ENCODE measurements around the gene VTI1A.

The VTI1A gene

DNA sequence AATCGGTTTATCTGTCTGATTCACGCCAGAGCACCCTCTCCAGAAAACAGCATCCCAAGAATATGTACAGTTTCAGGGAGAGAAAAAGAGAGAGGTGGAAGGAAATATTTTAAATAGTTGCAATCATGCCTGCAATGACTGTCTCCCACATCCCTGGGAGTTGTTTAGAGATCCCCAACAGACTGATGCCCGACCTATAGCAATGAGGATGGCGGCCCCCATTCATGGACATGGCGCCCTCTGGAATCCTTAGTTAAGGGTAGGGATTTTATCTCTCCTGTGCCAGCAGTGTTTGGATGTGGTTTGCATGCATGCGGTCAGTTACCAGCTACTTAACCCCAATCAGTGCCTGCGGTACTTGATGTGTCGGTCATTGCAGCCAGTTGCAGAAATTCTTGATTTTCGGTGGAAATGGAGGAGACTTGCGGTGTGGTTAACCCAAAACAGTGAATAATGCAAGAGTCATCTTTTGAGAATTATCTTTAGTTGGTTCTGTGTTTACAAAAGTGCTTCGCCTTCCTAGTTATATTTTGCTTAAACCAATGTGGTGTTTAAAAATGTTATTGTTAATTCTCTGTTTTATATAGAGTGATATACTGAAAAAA lies 317.0 kb downstream of the VTI1A start:
- FAIRE-seq: no peak

DNA sequence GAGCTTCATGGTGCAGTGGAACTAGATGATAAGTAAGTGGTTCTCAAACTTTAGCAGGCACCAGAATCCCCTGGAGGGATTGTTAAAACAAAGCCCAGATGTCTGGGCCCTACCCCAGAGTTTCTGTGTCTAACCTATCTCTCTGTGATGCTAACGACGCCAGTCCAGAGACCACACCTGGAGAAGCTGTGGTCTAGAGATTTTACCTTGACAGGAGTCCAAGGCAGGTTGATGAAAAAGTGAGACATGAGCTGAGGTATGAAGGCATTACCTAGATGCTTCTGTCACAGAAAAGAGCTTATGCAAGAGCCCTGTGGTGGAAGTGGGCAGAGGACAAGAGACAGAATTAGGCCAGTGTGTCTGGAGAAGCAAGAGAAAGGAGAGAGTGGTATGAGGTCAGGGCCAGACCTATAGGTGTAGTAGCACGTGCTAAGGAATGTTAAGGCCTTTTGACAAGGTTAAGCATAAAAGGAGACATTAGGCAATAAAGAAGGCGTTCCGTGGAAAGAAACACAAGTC lies 318.8 kb downstream of the VTI1A start:
- FAIRE-seq: no peak

DNA sequence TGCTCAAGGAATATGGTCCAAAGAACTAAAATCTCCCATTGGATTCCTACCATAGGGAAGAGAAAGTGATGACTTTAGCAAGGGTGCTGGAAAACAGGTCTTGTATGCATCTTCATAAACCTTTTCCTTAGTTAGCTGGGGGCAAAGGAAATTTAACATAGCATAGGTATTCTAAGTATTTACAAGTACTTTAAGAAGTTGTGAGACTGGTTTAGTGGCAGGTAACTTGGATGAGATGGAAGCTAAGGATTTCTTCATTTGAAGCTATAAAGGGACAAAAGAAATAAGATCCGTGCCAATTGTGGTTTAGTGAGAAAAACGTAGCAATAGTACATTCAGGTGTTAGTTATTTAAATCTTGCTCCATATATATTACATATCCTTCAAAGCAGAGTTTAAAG lies 319.6 kb downstream of the VTI1A start:
- no peak for FAIRE-seq

DNA sequence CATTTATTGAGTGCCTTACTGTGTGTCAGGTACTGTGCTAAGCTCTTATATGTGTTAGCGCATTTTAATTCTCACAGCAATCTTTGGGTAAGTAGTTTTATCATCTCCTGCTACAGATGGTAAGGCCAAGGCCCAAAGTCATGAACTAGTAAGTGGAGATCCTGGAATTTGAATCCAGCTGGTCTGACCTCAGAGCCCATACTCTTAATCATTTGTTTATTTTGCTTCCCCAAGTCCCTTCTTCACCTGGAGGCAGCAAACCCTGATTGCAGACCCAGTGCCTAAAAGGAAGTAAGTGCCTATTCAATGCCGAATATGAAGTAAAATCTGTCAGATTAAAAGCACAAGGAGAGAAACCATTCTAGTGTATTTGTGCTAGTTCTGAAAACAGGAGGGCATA lies 320.1 kb downstream of the VTI1A start:
- no peak for FAIRE-seq

DNA sequence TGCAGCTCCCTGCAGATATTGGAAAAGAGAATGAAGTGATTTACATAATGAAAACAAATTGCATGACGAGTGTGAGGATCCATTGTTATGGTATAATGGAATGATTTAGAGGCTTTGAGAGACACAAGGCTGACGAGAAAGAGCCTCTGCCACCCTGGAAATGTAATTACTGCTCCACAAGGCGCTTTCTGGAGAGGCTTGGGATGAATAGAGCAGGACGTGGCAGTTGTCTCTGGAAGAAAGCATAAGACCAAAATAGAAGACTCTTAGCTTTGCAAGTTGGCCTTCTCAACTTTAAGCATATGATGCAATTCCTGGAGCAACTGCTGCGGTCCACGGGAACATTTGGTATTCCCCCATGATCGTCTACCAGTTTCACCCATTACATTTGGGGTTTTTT lies 321.1 kb downstream of the VTI1A start:
- FAIRE-seq: no peak

DNA sequence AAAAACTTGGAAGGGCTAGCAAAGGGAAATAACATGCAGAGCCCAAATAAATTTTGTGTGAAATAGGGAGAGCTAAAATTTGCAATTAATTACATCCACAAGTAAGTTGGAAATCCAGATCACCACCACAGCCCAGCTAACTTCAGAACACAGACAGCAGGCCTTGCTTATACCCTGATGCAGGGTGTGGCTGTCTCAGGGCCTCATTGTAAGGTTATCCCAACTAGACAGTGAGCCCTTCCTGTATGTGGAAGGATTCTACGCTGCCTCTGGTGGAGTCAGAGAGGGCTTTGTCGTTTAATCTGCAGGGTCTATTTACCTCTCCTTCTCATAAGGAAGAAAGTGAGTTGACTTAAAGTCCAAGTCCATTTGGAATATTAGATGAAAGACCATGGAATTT lies 322.1 kb downstream of the VTI1A start:
- no peak for FAIRE-seq

DNA sequence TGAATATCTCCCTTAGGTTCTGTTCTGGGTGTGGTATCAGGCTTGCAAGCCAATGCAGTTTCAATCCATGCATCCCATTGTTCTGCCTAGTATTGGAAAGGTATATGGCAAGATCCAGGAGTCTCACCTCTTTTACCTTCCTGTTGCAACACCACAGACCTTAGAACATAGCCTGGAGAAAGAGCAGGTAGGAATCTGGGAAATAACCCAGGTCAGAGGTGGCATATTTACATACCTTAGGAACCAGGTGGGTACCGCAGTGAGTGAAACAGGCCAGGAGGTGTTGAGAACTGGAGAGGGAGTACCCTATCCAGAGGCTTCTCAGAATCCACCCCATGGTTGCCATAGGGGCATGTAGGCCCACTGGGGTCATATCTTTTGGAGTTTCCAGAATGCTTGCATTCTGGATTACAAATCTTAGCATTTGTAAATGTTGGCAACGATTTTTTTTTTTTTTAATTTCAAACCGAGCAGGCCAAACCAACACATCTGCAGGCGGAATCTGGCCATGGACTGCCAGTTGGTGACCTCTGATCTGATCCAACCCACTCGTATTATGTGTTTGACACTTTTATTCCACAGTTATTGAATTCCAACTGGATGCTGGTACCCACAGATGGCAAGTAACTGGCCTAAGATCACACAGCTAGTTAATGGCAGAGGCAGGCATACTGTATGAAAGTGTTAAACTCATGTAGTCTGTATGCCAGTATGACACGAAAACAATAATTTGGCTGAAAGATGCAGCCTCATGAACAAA lies 322.8 kb downstream of the VTI1A start:
- FAIRE-seq: no peak

DNA sequence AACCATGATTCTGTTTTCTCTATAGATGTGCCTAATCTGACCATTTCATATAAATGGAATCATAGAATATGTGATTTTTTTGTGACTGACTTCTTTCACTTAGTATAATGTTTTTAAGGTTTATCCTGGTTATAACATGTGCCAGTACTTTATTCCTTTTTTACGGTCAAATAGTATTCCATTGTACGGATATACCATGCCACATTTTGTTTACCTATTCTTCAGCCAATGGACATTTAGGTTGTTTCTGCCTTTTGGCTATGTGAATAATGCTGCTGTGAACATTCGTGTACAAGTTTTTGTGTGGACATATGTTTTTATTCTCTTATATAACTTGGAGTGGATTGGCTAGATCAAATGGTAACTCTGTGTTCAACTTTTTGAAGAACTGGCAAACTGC lies 324.7 kb downstream of the VTI1A start:
- no peak for FAIRE-seq

DNA sequence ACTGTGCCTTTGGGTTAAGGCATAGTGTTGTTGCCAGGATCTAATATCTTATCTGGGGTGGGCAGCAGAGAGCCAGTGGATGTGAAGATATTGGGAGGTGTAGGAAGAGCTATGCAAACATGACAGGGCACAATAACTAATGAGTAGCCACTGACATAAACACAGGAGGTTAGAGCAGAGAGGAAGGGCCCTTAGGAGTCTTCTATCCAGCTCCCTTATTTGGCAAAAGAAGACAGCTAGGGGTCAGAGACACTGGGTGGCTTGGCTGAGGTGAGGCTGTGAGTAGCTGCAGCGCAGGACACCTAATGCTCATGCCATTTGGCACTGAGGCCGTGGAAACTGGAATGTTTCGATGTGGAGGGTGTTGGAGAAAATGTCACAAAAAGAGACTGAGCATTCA lies 326.8 kb downstream of the VTI1A start:
- FAIRE-seq: no peak

DNA sequence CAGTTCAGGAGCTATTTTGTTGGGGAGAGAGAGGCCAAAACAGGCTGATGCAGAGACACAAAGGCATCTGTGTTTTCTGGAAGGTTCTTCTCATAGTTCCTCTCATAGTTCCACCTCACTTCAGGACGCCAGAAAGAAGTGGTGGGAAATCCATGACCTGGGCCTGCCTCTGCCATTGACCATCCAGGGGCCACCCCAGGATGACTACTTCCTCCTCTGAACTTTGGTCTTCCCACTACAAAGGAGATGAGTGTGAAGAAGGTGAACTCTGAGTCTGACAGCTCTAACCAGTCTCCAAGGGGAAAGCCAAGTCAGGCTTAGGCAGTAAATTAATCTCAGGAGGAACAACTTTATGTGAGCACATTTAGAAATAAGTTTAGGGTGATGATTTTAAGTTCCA lies 327.2 kb downstream of the VTI1A start:
- no peak for FAIRE-seq

DNA sequence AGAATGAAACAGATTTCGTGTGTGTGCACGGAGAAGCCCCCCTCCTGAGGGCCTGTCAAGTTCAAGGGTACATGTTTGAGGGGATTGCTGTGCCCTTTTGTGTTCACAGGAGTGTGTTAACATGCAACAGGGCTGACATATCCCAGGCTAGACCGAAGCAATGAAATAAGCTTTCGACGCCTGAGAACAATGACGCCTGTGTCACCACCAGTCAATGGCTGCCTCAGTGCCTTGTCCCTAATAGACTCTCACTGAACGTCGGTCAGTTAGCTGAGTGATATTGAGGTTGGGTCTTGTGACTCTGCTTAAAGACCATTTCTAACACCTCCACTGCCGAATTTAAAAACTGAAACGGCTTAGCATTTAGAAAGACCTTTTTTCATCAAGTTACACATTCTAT lies 327.8 kb downstream of the VTI1A start:
- FAIRE-seq: no peak

DNA sequence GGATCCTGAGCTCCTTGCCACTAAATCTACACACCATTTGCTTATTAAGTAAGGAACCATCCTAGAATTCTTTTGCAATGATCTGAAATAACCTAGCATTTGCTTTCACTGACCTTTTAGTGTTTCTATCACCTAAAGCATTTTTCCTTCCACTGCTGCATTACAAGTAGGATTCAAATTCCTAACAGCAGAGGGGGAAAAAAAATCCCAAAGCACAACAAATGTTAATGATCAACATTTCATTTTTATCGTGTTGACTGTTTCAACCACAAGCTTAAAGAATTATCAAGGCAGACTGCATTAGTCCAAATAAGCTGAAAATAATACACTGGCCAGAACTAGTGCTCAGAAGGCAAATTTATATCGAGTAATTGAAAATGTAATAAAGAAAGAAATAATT lies 328.4 kb downstream of the VTI1A start:
- FAIRE-seq: no peak

DNA sequence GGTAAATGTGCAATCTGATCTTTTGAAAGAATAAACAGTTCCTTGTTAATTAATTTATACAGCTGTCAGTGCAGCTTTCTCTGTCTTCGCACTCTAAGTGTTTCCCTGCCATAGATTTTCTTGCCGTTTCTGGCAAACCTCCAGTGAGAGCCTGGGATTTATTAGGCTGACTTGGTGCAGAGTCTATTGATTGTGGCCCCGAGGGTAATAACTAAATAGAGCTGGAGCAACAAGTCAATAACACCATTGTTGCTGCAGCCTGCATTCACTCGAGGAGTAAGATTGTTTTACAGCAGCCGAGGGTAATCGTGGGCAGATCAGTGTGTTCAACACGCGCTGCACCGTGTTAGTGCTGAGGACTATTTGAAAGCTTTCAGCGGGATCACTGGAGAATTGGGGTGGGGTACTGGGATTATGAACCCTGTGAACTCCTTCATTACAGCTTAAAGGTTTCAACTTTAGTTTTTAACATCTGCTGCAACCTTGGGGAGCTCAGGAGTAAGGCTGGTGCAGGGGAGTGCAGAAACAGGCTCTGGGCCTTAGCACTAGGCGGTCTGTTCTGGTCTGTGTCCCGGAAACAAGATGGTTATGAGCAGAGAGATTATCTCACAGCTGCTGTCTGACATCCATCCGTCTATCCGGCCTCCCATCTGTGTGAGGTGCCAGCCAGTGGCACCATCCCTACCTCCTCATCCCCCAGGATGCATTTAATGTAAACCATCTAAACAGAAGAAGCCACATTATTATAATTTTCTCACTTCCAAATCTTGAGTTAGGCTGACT lies 329.1 kb downstream of the VTI1A start:
- FAIRE-seq: no peak

DNA sequence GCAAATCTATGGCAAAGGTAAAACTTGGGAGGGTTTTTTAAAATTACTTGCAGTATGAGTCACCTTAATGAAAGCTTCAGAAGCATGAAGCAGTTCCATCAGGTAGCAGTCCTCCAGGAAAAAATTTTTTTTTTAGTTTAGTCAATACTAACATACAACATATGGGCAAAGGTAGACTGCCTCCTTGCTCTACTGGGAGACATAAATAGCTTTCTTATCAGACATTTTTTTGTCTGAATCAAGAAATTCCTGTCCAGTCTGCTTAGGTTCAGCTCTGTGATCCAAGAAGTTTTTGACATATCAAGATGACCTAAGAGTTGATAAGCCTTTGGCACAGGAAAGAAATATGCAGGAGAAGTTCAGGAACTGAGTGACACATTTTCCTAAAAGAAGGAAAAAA lies 331.6 kb downstream of the VTI1A start:
- no peak for FAIRE-seq

DNA sequence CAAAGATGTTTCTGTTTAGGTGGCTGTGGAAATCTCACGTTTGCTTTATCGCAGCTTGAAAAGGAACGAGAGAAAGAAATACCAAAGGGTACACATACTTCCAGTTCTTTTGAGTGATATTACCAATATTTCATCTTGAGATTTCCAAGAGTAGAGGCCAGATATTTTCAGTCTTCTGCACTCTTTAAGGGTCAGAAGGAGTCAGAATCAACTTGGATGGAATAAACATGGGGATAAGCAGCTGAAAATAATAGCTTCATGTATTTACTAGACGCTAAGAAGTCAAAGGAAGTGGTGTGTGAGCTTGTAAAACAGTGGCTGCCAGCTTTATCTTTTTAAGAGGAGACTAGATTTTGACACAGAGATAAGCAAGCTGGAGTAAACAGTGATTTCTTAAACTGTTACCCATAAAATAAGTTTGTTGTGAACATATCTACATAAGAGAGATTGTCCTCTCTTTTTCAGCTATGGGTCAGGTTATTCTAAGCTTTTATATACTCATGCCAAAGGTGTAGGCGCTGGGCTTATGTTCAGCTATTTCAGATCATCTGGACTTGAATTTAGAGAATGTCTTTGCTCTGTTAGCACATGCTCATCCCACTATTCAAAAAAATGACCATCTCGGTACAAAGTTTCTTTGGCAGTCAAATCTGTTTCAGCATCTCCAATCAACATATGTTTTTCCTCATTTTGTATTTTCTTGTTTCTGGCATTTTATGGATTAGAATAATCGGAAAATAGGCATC lies 332.2 kb downstream of the VTI1A start:
- no peak for FAIRE-seq

DNA sequence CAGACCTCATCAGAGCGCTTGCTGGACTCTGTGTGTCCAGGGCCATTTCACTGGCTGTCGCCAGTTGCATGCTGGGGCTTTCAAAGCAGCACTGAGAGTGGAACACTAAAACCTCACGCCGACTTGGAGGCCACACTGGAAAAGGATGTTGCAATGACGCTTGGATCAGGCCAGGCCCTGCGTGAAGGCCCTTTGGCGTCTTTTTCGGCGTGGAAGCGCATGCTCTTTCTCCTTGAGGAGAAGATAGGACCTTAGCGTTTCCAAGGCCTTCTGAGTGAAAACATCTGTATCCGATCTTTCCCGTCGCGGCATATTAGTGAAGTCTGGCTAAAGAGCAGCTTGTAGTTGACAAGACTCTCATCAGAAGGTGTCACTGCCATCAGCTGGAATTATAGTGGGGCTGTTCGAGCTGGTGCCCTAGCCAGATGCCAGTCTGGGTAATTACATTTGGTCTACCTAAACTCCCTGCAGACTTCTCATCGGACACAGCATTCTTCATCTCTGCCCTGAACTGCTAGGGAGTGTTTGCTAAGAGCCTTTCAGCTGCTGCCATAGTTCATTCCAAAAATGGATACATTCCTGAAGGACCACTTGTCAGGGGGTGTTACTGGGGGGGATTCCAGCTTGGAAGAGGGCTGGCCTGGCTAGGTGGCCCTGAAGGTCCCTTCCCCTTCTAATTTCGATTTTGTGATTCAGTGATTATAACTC lies 335.3 kb downstream of the VTI1A start:
- FAIRE-seq: no peak

DNA sequence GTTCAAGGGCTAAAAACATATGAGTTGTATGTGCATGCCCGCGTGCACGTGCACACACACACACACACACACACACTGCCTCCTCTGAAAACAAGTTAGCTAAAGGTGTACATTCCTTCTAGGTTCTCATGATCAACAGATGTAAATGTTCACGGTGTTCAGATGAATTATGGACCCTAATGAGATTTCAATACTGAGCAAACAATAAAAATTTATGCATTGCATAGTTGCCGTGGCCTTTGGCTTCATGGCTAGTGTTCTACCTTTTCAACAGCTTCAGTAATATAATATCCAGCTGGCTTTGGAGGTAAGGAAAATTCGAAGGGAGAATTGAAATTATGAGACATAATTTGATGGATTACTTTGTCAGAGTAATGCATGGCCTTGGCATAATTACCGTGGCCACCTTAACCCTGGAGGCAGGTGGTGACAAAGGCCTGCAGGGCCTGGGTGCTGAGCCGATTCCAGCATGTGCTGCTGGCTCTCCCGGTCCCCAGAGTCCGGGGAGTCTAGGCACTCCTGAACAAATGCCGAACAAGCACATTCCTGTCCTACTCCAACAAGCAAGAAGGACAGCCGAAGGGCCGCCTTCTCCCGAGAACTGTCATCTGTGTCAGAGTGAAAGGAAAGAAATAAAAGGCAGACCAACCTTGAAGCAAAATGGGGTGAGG lies 336.5 kb downstream of the VTI1A start:
- no peak for FAIRE-seq

DNA sequence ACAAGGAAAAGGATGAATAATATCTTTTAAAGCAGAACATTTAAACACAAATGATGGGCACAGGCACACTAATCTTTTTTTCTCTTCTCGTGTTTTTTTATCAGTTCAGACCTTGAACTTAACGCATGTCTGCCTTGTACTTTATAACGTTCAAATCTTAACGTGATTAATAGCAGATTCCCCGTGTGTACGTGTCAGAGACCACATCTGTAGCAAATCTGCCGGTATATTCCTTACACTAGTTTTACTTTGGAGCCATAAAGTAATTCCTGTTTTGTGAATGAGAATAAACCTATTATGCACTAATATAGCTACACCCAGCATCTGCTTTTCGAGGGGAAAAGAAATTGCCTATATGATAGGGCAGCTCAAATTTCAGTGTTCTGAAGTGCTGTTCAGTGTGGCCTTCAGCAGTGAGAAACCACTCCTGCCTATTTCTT lies 337.0 kb downstream of the VTI1A start:
- no peak for FAIRE-seq

DNA sequence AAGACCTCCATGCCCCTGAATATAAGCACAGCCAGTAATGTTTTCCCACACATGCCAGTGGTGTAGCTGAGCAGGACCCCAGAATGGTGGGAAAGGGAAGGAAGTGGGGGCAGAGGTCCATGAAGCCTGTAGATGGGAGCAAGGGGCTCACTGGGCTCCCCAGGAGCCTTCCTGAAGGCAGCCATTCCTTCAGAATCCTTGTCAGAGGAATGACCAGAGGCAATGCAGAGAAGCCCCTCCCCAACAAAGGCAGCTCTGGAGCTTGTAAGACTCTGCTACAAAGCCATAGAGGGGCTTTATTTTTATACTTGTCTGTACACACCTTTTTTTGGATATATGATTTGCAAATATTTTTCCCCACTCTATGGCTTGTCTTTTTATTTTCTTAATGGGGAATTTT lies 338.1 kb downstream of the VTI1A start:
- FAIRE-seq: no peak

DNA sequence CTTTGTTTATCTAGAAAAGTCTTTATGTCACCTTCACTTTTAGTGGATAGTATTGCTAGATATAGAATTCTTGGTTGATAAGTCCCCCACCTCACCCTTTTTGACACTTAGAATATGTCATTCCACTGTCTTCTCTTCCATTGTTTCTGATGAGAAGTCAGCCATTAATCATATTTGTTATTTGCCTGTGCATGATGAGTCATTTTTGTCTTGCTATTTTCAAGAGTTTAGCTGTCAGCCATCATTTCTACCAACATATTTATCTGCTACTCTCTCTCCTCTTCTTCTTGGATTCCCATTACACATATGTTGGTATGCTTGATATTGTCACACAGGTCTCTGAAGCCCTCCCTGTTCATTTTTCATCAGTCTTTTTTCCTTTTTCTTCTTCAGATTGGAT lies 342.2 kb downstream of the VTI1A start:
- FAIRE-seq: no peak

DNA sequence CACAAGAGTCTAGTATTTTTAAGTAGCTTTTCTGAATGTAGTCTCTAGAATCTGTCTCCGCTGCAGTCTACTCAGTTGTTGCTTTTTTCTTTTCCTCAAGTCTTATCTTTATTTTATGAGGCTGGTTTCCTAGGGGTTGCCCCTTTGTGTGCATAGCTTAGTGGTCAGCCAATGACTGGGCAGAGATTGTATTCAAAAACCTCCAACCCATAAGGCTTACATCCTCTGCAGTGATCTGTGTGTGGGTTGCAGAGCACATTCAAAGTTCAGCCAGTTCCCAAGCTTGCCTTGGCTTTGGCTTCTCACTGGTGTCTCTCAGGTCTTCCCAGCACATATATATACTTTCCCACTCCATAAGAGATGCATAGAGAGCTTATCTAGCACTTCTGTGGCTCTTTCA lies 343.0 kb downstream of the VTI1A start:
- FAIRE-seq: no peak

DNA sequence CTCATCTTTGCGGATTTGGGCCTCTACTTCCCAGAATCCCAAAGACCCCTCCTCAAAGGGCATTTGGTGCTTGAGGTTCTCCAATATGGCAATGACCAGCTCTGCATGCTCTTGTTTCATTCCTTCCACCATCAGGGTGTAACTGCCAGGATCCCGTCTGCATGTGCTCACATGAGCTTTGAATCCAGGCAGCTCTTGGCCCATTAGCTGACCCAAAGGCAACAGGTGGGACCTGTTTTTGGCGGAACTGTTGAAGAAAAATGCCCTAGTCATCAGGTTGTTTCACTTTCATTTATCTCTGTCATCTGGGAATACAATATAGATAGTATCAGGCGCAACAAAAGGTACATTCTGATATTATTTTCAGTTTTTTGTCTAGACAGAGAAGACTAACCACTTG lies 343.9 kb downstream of the VTI1A start:
- no peak for FAIRE-seq
